HG02798 (cell line): ENCODE measurements around the gene FGF8.

Experiments used
- ATAC-seq: cut with Tn5 transposase; IDR thresholded peaks from one replicate; pipeline ENCODE4 v1.9.1; 2021; ENCODE audit warnings: mild to moderate bottlenecking; ENCODE audit not compliant: unreplicated experiment, poor library complexity

FGF8 gene

DNA sequence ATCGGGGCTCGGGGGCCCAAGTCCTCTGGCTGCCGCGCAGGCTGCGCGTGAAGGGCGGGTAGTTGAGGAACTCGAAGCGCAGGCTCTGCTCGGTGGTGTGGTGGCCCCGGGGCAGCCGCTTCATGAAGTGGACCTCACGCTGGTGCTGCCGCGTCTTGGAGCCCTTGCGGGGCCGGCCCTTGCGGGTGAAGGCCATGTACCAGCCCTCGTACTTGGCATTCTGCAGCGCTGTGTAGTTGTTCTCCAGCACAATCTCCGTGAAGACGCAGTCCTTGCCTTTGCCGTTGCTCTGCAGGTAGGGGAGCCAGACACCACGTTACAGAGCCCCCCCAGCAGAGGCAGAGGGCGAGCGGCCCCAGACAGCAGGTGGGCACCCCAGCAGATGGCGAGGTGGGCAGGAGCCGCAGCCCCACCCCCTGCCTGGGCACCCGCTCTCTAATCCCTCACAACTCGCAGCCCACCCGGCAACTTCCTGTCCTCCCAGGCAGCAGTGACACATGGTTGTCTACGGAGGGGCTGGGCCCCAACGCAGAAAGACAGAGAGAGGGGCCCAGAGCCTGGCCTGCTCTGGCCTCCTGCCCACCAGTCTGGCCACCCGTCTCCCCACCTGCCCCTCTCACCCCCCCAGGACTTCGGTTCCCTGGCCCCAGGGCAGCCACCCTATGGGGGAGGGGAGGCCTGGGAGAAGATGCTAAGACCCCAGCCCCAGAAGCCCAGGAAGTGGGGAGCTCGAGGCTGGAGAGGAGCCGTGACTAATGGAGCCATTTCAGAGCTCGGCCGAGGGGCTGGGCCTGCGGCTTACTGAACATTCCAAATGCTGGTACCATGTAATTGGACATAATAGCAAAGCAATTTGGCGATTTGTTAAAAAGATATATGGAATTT, 5.3 kb downstream of the FGF8 start:
- no peak for ATAC-seq

DNA sequence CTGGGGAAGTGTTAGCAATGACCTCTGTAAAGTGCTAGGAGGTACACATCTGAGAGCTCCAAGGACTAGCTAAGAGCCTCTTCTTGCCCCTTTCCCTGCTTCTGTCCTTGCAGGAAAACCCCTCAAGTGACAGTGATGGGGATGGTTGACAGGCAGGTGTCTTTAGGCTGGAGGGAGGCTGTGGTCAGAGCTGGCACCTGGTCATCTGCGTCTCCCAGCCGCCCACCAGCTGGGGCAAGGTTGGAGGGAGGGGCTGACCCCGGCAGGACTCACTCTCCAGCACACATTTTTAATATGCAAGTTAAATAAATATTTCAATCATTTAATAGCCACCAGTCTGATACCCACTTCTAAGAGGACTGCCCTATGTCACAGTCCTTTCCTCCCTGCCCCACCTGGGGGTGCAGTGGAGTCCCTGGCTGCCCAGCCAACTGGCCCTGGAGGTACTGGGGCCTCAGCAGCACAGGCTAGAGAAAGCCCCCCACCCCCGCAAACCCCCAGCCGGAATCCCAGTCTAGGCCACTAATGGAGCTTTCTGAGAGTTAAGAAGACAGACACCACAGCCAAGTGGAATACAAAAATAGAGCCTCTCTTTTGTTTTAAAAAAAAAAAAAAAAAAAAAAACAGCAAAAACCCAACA, 6.3 kb downstream of the FGF8 start:
- no peak for ATAC-seq

DNA sequence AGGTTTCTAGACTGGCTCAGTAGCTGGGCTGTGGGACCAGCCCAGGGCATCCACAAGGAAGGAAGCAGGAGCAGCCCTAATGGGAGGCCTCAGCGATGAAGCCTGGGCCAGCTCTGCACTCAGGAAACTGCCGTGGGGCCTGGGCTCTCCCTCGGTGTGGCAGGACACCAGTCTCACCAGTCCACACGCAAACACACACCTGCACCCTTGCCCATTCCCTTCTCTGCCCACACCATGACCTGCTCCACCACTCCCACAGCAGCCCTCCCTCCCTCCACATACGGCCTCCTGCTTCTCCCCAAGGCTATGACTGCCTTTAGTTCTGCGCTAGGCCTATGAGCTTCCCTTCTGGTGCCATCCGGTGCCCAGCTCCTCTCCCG, 7.1 kb downstream of the FGF8 start:
- no peak for ATAC-seq

DNA sequence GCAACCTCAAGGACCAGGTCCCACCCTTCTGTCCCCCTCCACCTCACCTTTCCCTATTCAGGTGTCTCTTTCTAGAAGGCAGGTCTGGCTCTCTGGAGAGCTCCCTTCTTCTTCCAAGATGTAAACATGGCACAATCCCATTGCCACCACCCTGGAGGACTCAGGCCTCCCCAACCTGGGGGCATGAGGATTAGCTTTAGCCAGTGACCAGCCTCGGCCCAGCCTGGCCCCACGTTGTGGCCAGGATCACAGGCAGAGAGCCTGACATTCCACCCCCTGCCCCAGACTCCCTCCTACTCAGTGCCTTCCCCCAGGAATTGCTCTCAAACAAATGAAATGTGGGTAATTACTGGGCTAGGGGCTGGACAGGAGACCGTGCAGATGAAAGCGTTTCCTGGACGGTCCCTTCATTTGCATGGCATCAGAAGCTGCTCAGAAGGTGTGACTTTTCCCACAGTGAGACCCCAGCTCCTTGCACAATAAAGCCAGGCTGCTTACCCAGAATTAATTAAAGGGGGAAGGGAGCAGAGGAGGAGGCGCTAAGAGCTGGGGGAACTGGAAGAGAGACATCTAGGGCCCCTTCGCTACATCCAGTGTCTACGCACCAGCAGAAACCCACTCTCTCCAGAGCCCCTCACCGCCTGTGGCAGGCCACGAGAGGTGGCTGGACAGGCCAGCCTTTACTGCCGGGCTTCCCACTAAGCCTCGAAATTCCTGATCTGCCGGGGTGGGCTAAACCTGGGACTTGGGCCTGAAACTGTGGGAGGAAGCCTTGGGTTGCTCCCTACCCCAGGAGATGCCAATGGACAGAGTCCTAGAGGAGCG, 7.7 kb downstream of the FGF8 start:
- no peak for ATAC-seq

DNA sequence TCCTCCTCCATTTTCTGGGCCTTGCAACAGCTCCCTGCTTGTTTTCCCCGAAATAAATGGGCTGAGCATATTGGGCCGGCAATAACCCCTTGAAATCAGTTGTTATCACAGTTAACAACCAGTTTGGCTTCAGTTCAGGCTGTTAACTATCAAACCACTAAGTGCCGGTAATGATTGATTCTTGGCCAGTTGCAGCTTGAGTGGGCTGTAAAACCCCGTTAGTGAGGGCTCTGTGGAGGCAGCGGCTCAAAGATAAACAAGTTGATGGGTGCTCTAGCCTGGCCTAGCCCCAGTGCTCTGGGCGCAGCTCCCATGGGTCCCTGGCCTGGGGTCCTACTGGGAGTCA, 8.3 kb downstream of the FGF8 start:
- no peak for ATAC-seq

DNA sequence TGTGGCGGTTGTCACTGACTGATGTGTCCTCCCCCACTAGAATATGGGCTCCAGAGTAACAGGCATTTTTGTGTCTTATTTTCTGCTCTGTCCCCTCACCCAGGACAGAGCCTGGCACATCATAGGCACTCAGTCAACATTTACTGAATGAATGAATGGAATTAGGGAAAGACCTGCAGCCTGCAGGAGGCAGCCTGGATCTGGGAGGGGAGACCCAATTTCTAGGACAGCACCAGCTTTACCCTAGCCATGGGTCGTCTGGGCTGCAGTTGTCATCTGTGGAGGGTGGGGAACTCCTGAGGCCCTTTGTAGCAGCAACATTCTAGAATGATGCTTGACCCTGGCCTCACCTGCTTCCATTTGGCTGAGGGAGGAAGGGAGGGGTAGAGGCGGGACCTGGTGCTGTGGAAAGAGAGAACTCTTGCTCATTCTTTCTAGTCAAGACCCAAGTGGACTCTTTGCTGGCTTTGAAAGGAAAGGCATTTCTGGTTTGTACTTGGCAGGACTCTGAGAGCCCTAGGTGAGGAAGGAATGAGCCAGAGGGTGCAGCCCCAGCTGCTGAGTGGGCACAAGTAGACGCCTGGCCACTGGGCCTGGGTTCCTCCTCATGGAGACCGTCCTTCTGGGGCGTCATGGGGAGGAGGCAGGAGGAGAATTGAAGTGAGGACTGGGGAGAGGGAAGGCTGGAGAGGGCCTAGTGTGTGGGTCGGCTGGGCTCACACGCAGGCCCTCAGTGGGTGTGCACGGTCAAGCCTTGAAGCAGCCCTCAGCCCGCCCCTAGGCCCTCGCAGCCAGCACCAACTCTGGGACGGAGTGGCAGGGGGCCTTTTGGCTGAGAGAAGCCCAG, 8.9 kb downstream of the FGF8 start:
- no peak for ATAC-seq

DNA sequence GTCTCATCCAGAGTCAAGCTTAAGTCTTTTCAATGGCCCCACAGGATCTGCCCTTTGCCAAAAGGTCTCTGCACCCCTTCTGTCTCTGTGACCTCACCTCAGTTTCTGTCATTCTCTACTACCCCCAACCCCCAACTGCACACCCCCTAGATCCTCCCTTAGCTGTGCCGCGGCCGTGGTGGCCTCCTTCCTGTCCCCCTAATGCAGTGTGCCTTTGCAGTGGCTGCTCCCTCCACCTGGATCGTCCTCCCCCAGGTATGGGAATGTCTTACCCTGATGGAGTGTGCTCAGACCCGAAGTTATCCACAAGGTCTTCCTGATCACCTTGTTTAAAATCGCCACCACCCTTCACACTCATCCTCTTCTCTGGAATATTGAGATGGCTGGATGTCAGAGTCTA, 9.6 kb downstream of the FGF8 start:
- ATAC-seq, result no peak

DNA sequence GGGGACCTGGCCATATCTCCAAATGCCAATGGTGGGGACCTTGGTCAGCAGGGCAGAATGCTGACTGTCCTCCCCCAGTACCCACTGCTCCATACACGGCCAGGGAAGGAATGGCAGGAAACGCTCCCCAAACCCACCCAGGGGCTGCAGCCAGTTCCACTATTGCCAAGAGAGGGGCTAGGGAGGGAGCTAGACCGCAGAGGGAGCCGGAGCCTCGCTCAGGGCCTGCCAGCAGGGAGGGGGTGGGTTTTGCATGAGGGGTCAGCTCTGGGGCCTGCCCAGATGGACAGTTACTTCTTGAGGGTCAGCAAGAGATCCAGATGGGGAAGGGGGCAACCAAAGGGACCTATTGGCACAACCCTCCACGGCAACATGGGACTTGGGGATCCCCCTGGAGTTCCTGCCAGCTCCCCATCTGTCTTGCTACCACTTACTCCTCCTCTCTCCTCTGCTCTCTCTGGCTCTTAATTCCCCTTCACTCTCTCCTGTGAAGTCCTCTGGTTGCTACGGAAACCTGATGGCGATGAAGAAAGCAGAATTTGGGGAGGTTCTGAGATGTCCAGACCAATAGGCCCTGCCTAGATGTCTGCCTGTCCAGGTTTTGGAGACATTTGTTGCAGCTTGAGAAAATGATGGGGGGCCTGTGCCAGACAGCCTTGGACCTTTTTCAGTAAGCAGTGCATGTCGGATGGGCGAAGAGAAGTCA, 12.6 kb downstream of the FGF8 start:
- ATAC-seq, result no peak

DNA sequence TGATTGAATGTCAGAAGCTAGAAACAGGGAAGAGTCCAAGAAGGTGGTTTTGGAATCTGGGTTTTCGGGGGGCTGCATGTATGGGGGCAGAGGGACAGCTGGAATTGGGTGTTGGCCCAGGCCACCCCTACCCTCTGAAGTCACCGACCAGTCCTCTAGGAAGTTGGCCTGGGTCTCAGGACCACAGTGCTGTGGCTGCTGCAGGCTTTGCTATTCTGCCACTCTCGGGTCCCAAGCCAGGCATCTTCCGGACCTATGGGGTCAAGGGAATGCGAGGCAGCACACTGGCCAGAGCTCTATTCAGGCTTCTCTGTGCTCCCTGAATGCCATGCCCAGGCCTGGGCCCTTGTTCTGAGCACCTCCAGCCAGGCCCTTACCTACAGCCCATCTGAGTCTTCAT, 13.2 kb downstream of the FGF8 start:
- ATAC-seq, result no peak

DNA sequence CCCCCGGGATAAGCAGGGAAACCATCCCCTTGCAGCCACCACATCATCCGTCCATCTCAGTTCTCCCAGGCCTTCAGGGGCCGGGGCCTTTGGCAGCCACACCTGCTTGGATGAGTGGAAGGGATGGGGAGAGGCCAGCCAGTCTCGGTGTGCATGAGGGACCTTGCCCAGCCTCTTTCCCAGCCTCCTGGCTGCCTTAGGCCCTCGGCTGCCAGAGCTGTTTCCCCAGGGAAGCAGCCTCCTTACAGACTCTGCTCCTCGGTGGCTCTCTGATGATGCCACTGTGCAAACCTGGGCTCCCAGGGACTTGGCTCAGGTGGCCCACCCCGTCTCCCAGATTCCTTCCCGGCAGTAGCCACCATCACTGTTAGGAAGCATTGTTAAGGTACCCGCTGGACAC, 14.7 kb downstream of the FGF8 start:
- ATAC-seq, result no peak

DNA sequence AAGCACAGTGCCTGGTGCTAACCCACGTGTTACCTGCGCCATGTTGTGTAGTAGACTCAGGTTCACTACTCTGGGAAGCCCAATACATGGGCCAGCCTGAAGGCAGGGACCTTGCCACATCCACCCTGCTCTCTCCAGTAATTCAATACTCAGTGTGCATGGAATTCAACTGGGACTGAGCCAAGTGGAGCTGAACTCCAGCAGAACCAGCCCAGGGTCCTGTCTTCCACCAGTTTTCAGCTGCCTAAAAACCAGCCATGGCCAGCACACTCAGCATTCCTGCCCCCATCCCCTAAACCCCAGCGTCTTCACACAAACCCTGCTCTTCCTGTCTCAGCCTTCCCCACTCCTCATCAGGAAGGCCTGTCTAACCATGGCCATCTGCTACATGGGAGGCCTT, 15.4 kb downstream of the FGF8 start:
- ATAC-seq, result no peak

DNA sequence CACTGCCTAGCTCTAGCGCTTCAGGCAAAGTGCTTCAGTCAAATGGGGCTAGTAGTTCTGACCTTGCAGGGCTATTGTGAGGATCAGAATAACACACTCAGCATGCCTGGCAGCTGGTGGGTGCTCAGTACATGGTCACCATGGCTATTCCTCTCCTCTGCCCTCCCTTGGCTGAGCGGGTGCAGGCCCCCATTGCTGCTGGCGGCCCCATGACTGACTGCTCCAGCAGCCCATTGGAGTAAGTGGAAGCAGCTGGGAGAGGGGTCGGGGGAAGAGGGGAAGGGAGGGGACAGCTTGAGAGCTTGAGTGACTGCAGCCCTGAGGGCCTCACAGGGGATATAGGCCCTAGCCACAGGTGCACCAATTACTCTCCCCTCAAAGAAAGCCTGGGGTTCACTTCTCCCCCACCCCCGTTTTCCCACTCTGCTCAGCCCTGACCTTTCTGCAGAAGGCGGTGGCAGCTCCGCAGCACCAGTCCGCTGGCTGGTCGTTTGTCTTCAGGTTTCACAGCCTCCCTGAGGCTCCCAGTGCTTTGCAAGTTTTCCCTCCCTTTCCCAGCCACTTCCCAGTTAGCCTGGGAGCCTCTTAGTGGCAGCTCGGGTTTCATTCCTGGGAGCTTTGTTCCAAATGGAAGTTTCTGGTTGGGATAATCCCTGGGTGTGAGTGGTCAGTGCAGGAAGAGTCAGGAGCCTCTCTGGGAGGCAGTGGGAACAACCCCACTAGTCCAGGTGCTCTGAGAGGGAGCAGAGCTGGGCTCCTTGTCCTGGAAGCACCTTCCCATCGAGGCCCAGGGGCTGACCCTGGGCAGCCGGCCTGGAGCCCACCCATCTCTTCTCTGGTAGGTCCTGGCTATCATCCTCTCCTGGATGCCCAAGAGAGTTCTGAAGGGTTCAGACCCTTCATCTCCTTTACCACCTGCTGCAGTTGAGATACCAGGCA, 16.3 kb downstream of the FGF8 start:
- ATAC-seq, result no peak

DNA sequence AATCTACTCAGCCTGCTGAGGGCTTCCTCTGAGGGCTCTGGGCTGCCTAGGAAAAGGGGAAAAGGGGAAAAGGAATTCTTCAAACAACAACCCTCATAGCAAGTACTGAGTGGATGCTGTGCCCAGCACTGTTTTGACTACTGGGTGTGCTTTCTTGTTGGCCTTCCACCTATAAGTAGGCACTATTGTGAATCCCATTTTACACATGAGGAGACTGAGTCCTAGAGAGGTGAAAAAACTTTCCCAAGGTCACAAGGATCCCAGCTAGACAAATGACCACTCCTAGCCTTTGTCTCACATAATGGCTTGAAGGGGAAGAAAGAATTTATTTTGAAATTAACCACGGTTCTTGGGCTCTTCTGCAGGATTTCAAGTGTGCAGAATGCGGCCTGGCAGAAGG, 17.1 kb downstream of the FGF8 start:
- ATAC-seq, result no peak

DNA sequence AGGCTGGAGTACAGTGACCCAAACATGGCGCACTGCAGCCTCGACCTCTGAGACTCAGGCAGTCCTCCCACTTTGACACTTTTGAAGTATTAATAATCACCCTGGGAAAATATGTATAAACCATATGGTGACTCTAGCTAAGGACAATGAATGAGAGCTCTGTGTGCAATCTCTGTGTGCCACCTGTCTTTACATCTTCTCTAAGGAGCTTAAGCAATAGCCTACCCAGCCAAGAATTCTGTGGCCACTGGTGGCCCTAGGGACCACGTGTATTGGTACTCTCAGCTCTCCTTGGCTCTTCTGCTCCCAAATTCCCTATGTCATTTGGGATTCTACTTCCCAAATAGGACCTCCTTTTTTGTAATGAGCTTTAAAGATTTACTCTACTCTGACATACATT, 23.7 kb downstream of the FGF8 start:
- no peak for ATAC-seq

DNA sequence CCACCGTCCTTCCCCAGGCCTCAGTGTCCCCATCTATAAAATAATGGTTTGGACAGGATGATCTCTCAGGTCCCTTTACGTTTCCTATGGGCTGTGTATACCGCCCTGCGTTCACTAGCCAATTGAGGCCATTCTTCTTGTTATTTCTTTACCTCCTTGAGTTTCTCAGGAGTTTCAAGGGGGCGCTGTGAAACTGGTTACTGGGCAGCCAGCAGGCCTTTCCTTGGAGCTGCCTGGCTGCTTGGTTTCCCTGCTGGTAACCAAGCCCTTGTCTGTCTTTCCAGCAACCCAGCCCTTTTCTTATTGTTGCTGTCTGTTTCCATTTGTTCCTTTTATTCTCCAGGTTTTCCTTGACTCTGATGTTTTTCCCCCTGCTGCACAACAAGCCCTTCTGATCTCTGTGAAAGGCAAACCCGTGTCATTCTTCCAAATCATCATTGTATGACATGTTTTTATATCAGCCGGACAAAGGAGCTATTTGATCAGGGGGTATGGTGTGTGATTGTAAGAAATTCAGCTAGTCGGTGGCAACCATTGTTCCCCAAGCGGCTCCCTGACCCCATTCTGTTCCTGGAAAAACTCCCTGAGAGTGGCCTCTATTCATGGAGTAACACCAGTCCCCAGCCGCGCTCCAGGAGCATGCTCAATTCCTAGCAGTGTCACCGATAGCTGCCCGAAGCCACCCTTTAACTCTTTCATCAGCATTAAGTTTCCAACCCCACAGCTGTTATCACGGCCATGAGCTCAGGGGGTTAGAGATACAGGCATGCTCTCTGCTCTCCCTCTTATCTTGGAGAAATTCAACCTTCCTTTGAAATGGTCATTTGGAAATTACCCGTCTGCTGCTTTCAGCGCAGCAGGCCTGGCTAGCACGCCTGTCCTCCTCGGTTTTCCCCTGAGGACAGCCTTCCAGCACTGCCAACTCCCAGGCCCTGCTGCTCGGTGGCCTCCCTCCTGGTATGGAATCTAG, 26.6 kb downstream of the FGF8 start:
- no peak for ATAC-seq

DNA sequence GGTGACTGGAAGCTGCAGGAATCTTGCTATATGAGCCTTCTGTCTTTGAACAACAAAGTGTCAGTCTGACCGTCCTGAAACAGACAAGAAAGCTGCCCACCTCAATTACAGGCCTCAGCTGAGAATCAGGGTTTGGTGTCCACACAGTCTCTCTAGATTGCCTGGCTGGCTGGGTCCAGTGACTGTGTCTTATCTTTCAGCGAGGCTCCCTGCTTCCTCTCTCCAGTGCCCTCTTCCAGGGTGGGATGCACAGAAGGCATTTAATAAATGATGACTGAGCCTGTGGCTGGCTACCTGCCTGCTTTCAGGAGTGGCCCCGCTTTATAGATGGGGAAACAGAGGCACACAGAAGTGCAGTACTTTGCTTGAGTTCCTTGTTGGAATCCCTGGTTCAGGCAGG, 27.4 kb downstream of the FGF8 start:
- ATAC-seq, result no peak

DNA sequence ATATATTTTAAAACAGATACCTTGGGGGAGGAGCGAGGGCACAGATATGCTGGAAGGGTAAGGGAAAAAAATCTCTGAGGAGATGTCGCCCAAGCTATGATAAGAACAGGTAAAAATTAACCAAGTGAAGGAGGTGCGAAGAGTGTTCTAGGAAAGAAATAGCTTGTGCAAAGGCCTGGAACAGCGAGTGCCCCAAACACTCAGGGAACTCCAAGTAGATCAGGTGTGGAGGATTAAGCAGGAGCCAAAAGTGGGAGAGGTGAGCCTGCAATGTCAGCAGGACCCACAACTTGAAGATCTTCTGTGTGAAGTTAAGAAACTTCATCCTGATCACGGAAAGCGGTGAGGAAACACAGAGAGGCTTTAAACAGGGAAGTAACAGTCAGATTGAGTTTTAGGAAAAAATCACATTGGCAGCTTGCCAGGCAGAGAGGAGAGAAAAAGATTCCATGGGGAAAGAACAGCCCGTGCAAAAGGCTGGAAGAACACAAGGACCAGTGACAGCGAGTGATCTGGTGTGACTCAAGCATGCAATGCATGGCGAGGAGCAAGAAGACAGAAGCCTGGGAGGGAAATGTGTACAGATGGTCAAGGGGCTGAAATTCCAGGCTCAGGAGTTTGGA, 30.7 kb downstream of the FGF8 start:
- no peak for ATAC-seq
